GM21717 (cell line): ENCODE results near the gene TEX22.

Experiments used
- ATAC-seq: cut with Tn5 transposase; IDR thresholded peaks from one replicate; pipeline ENCODE4 v1.9.1; 2021; ENCODE audit warnings: mild to moderate bottlenecking, moderate library complexity; ENCODE audit not compliant: unreplicated experiment

The TEX22 gene

GRCh38 chr14:105420101-105420973 is 22.0 kb downstream of the TEX22 start:
- ATAC-seq = no peak

GRCh38 chr14:105420974-105421674 is 22.8 kb downstream of the TEX22 start:
- no peak for ATAC-seq

- ATAC-seq = no peak
These were observed 23.6 kb downstream of the TEX22 start for GRCh38 chr14:105421723-105422615.

- ATAC-seq = no peak
These were observed 24.6 kb downstream of the TEX22 start for GRCh38 chr14:105422695-105423487.

DNA sequence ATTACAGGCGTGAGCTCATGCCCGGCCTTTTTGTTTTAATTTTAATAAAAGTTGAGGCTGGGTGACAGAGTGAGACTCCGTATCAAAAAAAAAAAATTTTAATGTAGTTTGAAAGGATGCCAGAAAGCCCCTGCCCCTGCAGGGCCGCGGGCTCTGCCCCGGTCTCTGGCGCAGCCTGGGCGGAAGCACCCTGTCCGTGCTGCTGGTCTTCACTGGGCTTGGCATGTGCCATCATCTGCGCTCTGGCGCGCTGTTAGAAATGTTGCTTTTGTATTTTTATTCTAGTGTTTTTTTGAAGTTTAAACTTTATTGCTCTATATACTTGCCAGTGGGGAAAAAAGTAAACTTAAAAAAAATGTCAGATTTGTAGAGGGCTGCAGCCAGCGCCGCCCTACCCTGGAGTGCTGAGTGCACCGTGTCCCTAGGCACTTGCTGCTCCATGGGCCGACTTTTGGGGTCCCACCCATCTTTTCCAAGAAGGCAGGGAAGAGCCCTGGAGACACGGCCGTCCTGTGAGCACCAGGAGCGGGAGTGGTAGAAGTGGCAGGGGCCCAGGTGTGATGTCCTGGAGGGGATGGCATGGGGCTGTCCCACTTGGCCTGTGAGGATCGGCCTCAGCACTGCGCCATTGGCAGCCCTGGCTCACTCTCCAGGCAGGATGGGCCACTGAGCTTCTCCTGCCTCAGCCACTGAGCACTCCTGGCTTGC is 25.3 kb downstream of the TEX22 start:
- ATAC-seq = no peak

GRCh38 chr14:105424861-105425260 is 26.5 kb downstream of the TEX22 start:
- no peak for ATAC-seq

DNA sequence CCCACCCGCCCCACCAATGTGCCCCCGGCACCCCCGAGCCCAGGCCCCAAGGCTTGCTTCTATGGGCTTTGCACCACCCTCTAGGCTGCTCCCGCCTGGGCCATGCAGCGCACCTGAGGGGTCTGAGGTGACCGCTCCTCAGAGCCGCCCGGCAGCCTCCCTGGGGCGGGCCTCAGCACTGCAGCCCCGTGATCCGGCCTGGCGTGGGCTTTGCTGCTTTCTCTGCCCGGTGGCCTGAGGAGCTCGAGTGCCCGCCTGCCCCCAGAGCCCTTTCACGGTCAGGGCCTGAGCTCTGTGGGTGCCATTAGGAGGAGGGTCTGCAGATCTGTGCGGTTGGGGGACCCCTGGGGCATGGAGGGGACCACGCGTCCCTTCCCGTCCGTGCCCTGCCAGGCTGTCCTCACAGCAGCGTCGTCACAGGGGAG is 27.5 kb downstream of the TEX22 start:
- no peak for ATAC-seq

DNA sequence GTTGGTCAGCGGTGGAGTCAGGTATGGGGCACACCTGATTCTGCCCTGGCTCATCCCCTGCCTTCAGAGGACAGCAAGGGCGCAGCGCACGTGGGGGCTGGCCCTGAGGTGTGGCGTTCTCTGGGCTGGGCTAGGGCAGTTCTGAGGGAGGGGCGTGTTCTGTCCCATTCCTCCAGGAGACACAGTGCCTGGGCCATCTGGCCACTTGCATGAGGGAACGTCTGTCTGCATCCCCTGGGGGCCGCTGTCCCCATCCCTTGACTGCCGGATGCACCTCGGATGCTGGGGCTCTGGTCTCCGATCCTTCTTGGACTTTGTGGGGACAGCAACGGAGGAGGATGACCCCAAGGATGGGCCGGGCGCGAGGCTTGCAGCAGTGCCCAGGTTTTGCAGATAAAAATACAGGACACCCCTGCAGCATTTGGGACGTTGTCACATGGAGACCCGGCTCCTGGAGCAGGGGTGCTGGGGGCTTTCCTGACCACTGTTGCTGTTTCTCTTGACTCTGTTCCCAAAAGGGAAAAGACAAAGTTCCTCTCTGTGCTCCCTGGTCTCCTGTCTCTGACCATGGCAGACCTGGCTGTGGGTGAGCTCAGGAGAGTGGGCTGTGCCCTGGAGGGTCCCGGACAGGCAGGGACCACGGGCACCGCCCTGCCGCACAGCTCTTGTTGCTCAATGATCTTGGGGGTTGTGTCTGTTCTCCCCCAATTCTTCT is 28.2 kb downstream of the TEX22 start:
- ATAC-seq = no peak

DNA sequence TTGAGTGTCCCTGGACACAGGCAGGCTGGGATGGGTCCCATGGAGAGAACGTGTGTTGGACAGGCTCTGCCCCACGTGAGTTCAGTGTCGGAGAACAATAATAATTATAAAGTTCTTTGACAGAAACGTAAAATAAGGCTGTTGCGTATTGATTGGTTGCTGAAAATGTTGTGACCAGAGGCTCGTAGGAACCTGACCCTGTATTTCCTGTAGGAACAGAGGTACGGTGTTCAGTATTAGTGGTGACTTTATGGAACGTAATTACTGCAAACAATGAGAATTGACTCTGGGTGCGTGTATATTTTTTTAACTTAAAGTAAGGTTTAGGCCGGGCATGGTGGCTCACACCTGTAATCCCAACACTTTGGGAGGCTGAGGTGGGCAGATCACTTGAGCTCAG is 29.1 kb downstream of the TEX22 start:
- ATAC-seq = no peak

DNA sequence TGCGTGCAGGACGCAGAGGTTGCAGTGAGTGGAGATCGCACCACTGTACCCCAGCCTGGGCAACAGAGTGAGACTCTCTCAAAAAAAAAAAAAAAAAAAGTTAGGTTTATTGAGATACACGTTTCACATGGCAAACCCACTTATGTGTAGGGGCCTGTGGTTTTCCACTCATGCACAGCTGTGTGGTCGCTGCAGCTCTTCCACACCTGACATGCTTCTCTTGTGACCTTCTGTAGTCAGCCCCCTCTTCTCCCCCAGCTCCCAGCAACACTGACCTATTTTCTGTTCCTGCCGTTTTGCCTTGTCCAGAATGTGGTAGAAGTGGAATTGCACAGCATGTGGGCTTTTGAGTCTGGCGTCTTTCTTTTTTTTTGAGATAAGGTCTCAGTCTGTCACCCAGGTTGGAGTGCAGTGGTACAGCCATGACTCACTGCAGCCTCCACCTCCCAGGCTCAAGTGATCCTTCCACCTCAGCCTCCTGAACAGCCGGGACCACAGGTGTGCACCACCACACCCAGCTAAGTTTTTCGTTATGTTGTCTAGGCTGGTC is 29.7 kb downstream of the TEX22 start:
- ATAC-seq = no peak

DNA sequence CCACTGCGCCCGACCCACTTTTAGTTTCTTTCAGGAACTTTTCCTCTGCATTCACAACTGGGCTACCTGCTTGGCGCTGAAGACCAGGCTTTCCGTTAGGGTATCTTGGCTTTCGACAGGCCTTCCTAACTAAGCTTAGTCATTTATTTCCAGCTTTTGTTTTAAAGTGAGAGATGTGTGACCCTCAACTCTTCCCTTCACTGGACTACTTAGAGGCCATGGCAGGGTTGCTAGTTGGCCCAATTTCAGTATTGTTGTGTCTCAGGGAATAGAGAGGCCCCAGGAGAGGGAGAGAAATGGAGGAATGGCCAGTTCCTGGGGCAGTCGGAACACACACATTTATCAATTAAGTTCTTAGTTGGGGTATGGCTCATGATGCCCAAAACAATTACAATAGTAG is 31.7 kb downstream of the TEX22 start:
- ATAC-seq = no peak

- no peak for ATAC-seq
These were observed 32.2 kb downstream of the TEX22 start for GRCh38 chr14:105430565-105430964.

GRCh38 chr14:105431256-105431655 is 32.9 kb downstream of the TEX22 start:
- ATAC-seq = no peak

- no peak for ATAC-seq
These were observed 34.3 kb downstream of the TEX22 start for GRCh38 chr14:105432657-105433056.

DNA sequence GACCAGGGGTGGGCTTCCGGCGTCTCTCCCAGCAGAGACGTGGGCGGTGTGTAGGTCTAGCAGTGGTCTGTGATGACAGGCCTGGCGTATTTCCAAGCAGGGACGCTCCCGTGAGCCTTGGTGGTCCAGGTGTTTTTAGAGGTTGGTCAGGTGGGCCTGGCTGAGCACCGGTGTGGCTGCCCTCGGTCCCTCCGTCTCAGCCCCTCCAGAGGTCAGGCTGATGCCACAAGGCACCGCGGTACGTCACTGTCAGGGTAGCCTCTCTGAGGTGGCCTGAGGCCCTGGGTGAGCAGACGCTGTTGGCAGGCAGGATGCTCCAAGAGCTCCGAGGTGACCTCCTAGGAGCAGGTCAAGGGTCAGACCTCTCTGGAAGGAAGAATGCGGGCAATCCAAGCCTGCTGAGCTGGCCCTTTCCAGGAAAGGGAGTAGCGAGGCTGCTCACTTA is 34.8 kb downstream of the TEX22 start:
- ATAC-seq = no peak

GRCh38 chr14:105436402-105436801 is 38.1 kb downstream of the TEX22 start:
- no peak for ATAC-seq

GRCh38 chr14:105436891-105437722 is 38.8 kb downstream of the TEX22 start:
- no peak for ATAC-seq
